NB4 (cell line): ENCODE measurements around the gene DSC2.

Experiments
- MYC ChIP-seq: IDR thresholded peaks from 2 replicates; pipeline ENCODE4 v1.6.1; 2011; ENCODE audit warnings: low read depth, low read length
- POLR2A ChIP-seq: IDR thresholded peaks from 2 replicates; pipeline ENCODE4 v1.6.1; 2011; ENCODE audit warnings: mild to moderate bottlenecking; ENCODE audit not compliant: insufficient read length; ENCODE audit errors: extremely low read depth
- TF ChIP-seq, protein P1 (sequence below): IDR thresholded peaks from one replicate; pipeline ENCODE4 v1.5.1; 2012; ENCODE audit warnings: low read depth, low read length

DNA sequence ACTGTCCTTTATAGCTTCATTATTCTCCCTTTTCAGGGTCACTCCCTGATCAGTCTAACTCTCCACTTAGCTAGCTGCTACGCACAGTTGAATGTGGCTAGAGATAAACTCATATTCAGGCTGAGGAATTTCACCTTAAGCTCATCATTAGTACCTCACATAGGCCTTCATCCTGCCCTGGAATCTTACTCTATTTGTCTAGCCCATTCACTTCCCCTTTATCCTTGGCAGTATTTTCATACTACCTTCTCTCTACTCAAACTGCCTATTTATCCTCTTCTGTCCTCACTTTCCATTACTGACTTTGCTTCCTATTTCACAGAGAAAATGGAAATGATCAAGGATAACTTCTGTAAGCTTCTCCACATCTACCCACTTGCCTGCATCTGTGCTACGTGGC, 10.6 kb upstream of the DSC2 start:
- TF ChIP-seq, protein P1, sequence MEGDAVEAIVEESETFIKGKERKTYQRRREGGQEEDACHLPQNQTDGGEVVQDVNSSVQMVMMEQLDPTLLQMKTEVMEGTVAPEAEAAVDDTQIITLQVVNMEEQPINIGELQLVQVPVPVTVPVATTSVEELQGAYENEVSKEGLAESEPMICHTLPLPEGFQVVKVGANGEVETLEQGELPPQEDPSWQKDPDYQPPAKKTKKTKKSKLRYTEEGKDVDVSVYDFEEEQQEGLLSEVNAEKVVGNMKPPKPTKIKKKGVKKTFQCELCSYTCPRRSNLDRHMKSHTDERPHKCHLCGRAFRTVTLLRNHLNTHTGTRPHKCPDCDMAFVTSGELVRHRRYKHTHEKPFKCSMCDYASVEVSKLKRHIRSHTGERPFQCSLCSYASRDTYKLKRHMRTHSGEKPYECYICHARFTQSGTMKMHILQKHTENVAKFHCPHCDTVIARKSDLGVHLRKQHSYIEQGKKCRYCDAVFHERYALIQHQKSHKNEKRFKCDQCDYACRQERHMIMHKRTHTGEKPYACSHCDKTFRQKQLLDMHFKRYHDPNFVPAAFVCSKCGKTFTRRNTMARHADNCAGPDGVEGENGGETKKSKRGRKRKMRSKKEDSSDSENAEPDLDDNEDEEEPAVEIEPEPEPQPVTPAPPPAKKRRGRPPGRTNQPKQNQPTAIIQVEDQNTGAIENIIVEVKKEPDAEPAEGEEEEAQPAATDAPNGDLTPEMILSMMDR: no peak
- TF ChIP-seq POLR2A (no peak), MYC (no peak)
